Measurements from ENCODE around the gene DAAM1.

DNA sequence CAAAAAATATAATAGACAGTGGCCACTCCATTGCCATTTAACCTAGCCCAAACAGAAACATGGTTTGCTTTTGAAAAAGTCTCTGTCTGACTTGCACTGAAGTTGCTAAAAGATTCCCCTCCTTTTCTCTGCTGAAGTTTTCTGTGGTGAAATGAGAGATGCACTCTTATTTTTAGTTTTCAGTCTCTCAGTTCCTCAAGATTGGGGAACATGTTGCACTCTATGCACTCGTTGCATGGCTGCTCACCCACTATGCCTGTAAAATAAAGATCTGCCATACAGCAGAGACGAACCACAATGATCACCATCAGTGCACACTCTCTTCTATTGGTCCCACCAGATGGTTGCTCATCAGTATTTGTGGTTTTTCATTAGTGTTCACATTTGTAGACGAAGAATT is 13.1 kb upstream of the DAAM1 start:
- TF ChIP-seq, protein P1, sequence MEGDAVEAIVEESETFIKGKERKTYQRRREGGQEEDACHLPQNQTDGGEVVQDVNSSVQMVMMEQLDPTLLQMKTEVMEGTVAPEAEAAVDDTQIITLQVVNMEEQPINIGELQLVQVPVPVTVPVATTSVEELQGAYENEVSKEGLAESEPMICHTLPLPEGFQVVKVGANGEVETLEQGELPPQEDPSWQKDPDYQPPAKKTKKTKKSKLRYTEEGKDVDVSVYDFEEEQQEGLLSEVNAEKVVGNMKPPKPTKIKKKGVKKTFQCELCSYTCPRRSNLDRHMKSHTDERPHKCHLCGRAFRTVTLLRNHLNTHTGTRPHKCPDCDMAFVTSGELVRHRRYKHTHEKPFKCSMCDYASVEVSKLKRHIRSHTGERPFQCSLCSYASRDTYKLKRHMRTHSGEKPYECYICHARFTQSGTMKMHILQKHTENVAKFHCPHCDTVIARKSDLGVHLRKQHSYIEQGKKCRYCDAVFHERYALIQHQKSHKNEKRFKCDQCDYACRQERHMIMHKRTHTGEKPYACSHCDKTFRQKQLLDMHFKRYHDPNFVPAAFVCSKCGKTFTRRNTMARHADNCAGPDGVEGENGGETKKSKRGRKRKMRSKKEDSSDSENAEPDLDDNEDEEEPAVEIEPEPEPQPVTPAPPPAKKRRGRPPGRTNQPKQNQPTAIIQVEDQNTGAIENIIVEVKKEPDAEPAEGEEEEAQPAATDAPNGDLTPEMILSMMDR (optimal IDR thresholded peaks at IDR 0.05 in 1 of 3, IDR thresholded peaks at IDR 0.05 in 1 of 3, conservative IDR thresholded peaks at IDR 0.05 in 1 of 3; ENCODE audit: extremely low read depth in 1 of 3, insufficient read depth in 2 of 3, low read length in 3 of 3) = no peak
- TF ChIP-seq EZH2 (IDR thresholded peaks at IDR 0.05; ENCODE audit: low read length) = no peak
